ENCODE data around the gene FGF18.

- TF ChIP-seq EZH2 (IDR thresholded peaks at IDR 0.05) (no peak), EZH2phosphoT487 (IDR thresholded peaks at IDR 0.05) (no peak)
- TF ChIP-seq, protein P1, sequence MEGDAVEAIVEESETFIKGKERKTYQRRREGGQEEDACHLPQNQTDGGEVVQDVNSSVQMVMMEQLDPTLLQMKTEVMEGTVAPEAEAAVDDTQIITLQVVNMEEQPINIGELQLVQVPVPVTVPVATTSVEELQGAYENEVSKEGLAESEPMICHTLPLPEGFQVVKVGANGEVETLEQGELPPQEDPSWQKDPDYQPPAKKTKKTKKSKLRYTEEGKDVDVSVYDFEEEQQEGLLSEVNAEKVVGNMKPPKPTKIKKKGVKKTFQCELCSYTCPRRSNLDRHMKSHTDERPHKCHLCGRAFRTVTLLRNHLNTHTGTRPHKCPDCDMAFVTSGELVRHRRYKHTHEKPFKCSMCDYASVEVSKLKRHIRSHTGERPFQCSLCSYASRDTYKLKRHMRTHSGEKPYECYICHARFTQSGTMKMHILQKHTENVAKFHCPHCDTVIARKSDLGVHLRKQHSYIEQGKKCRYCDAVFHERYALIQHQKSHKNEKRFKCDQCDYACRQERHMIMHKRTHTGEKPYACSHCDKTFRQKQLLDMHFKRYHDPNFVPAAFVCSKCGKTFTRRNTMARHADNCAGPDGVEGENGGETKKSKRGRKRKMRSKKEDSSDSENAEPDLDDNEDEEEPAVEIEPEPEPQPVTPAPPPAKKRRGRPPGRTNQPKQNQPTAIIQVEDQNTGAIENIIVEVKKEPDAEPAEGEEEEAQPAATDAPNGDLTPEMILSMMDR (IDR thresholded peaks at IDR 0.05), result peak; percentile 15
Observed at GRCh38 chr5:171392585-171393159, 26.8 kb upstream of the FGF18 start.

Measured in neural progenitor cell (in vitro differentiated cells).